NB4 (cell line): ENCODE data around the gene BARHL2.

Experiments used
- DNase-seq: peaks from one replicate; pipeline ENCODE4 v3.0.0; 2010; ENCODE audit warnings: low read depth
- H3K4me3 ChIP-seq: one replicate; pipeline ENCODE4 v1.5.1; 2011; ENCODE audit warnings: mild to moderate bottlenecking, low read depth, low read length, moderate library complexity
- MYC ChIP-seq: IDR thresholded peaks from 2 replicates; pipeline ENCODE4 v1.6.1; 2011; ENCODE audit warnings: low read depth, low read length
- POLR2A ChIP-seq: IDR thresholded peaks from 2 replicates; pipeline ENCODE4 v1.6.1; 2011; ENCODE audit warnings: mild to moderate bottlenecking; ENCODE audit not compliant: insufficient read length; ENCODE audit errors: extremely low read depth
- TF ChIP-seq, protein P1 (sequence below): IDR thresholded peaks from one replicate; pipeline ENCODE4 v1.5.1; 2012; ENCODE audit warnings: low read depth, low read length
- TF ChIP-seq, protein P2 (sequence below): IDR thresholded peaks from 2 replicates; pipeline ENCODE4 v1.6.1; 2011; ENCODE audit warnings: low read depth, low read length

The BARHL2 gene

DNA sequence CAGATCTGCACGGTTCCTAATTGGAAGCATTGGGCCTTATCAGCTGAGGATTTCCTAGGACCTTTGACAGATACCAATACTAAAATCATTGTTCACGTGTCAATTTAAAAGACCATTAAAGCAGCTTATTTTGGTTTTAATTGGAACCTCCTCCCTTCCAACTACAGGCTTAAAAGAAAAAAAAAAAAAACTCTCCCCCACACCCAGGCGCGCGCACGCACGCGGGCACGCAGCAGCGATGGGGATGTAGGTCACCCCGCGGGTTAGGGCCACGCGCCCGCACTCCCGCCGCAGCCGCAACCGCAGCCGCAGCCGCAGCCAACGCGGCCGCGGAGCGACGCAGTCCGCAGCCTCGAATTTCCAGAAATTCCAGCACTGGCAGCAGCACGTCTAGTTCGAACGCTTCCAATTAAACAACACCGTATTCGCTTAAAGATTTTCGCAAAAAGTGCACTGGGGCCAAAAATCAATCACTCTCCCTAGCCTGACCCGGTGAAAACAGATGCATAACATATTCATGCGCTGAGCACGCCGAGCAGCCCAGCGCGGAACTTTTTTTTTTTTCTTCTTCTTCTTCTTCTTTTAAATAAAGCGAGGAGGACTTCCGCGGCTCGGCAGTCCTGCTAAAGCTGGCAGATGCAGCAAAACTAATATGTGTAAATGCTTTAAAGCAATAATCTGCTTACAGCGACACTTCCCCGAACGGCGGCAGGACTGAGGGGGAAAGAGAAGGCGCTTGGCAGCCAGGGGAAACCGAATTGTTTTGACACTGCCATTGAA lies 13.3 kb upstream of the BARHL2 start:
- peak; percentile 65 for DNase-seq
- TF ChIP-seq, protein P1, sequence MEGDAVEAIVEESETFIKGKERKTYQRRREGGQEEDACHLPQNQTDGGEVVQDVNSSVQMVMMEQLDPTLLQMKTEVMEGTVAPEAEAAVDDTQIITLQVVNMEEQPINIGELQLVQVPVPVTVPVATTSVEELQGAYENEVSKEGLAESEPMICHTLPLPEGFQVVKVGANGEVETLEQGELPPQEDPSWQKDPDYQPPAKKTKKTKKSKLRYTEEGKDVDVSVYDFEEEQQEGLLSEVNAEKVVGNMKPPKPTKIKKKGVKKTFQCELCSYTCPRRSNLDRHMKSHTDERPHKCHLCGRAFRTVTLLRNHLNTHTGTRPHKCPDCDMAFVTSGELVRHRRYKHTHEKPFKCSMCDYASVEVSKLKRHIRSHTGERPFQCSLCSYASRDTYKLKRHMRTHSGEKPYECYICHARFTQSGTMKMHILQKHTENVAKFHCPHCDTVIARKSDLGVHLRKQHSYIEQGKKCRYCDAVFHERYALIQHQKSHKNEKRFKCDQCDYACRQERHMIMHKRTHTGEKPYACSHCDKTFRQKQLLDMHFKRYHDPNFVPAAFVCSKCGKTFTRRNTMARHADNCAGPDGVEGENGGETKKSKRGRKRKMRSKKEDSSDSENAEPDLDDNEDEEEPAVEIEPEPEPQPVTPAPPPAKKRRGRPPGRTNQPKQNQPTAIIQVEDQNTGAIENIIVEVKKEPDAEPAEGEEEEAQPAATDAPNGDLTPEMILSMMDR, result no peak
- TF ChIP-seq MYC (no peak), POLR2A (no peak)
- TF ChIP-seq, protein P2, sequence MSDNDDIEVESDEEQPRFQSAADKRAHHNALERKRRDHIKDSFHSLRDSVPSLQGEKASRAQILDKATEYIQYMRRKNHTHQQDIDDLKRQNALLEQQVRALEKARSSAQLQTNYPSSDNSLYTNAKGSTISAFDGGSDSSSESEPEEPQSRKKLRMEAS, result no peak
- H3K4me3 ChIP-seq, result peak overlapping the region; percentile 25

DNA sequence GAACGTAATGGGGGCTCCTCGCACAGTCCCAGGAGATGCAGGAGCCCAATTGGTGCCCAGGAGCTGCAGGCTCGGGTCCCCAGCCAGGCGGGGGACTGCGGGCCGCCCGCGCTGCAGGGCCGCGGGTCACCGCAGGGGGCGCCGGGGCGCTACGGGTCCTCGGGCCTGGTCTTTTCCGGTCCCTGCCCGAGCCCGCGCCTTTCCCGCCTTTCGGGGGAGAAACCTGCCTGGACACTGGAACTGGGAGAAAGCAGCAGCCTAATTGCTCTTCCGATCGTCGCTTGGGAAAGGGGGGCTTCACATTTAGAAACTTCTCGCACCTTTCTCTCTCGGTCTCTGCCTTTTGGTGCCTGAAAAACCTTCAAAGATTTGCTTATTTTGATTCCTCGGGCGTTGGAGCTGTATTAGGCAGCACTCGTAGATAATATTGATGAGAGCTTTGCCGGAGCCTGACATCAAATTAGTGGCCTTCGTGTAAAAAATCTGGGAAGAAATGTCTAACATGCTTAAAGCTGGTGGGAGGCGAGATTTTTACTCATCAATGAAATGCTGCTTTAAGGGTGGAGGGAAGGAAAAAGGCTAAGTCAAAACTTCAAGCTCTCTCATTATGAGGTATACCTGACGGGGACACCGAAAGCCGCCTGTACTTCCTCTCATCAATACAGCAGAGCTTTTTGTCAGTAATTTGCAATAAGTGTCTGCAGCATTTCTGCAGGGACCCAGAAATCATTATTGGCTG lies 12.6 kb upstream of the BARHL2 start:
- TF ChIP-seq, protein P2, result no peak
- TF ChIP-seq MYC (no peak), POLR2A (no peak)
- TF ChIP-seq, protein P1, result no peak
- no peak for DNase-seq
- H3K4me3 ChIP-seq, result peak overlapping the region; percentile 25

DNA sequence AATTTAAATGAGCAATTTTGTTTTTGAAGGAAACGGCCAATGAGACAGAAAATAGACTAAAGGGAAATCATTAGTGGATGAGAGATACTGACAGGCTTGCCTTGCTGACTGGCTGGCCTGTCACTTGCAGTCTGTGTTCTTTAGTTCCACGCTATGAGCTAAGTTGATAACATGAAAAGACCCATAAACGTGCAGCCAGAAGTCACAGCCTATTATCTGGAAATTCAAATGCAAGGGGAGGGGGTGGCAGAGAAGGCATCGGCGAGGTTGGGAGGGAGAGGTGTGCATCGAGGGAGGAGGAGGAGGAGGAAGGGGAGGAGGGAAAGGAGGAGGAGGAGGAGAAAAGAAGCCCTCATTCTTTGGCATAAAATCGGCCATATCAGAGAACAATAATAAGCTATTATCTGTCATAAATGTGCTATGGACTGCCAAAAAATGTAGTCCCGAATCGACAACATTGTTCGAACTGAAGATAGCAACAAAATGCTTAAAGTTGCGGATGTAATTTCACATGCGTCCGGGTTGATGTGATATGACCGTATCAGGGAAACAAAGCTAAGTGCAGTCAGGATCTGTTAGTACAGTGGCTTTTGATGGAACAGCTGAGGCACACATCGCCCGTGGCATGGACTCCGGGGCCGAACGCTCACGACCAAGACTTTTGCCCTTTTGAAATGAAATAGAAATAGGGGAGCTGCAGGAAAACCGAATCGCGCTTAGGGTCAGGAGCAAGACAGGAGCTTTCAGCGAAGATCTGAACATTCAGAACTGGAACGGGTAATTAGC lies 11.6 kb upstream of the BARHL2 start:
- no peak overlapping the region for H3K4me3 ChIP-seq
- TF ChIP-seq MYC, result no peak
- TF ChIP-seq, protein P1, result no peak
- TF ChIP-seq, protein P2, result no peak

DNA sequence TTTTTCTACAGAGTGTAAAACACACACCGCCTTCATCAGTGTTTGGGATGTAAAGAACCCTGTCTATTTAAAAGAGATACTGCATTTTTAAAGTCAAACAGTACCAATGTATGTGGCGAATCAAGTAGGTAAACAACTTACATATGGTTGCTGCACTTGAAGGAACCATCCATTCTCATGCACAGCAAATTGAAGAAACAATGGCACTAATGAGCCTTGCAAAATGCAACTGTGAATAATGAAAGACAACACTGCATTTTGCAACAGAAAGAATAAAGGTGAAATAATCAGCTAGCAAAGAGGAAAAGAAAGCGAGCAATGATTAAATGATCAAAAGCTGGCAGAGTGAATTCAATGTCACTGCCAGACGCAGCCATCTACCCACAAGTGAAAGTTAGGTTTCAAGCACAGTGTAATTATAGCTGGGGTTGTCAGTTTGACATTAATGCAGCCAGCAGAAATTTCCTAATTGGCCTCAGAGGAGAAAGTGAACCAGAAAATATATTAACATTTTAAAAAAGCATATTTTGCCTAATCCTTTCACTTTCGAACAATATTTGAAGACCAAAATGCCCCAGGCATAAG lies 10.9 kb upstream of the BARHL2 start:
- TF ChIP-seq, protein P2, result no peak
- TF ChIP-seq, protein P1, result no peak
- TF ChIP-seq MYC (no peak), POLR2A (no peak)
- DNase-seq, result no peak
- no peak overlapping the region for H3K4me3 ChIP-seq

More for the DNA sequence above, 11.6 kb upstream of the BARHL2 start:
- no peak for DNase-seq

DNA sequence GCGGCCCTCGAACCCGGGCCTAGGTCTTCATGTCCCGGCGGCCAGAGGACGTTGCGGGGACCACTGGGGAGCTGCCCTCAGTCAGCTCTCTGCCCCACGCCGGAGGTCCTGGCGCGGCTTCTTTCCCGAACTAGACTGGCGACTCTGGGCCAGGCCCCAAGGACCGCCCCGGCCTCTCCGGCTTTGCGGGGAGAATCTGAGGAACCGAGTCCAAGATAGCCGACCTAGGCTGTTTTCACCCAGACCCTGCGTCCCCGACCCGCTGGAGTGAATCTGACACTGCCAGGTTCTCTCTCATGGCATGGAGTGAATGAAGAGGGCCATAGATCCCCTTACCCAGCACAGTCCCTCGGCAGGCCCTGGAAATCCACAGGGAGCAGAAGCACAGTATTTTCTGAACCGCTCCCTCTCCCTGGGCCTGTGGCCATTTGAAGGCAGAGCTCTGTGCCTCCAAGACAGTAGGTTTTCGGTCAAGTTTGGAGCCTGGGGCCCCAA lies 9.9 kb upstream of the BARHL2 start:
- no peak for DNase-seq
- TF ChIP-seq, protein P1, result no peak
- no peak for TF ChIP-seq MYC
- no peak for TF ChIP-seq POLR2A
- TF ChIP-seq, protein P2, result no peak
- no peak overlapping the region for H3K4me3 ChIP-seq
